GM10266 (cell line): ENCODE results near the gene KLRF2.
A peak's percentile ranks its signal among the peaks of the same experiment; 100 is the strongest.

Source experiments
- DNase-seq: peaks from one replicate; pipeline ENCODE4 v3.0.0; 2012; ENCODE audit errors: extremely low spot score
- TF ChIP-seq, protein P1 (sequence below): IDR thresholded peaks from 2 replicates; pipeline ENCODE4 v1.5.1; 2012; ENCODE audit warnings: mild to moderate bottlenecking, low read depth; ENCODE audit not compliant: control insufficient read depth, insufficient read depth; ENCODE audit errors: missing control alignments

The KLRF2 gene

DNA sequence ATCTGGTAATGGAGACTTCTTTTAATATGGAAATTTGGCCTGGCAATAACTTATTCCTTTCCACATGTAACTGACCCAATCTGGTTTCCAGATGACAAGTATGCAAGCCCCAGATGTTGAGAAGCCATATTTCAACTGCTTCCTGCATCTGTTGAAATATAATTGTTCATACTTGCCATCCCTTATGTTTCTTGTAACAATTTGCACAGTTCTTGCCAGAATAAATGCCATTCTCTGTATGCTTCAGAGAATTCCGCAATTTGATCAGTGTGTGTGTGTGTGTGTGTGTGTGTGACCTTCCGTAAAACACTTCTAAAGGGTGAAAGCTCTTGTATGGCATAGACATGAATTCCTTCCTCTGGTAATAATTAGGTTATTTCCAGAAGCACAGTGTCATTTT, 52.7 kb downstream of the KLRF2 start:
- TF ChIP-seq, protein P1, sequence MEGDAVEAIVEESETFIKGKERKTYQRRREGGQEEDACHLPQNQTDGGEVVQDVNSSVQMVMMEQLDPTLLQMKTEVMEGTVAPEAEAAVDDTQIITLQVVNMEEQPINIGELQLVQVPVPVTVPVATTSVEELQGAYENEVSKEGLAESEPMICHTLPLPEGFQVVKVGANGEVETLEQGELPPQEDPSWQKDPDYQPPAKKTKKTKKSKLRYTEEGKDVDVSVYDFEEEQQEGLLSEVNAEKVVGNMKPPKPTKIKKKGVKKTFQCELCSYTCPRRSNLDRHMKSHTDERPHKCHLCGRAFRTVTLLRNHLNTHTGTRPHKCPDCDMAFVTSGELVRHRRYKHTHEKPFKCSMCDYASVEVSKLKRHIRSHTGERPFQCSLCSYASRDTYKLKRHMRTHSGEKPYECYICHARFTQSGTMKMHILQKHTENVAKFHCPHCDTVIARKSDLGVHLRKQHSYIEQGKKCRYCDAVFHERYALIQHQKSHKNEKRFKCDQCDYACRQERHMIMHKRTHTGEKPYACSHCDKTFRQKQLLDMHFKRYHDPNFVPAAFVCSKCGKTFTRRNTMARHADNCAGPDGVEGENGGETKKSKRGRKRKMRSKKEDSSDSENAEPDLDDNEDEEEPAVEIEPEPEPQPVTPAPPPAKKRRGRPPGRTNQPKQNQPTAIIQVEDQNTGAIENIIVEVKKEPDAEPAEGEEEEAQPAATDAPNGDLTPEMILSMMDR = no peak

DNA sequence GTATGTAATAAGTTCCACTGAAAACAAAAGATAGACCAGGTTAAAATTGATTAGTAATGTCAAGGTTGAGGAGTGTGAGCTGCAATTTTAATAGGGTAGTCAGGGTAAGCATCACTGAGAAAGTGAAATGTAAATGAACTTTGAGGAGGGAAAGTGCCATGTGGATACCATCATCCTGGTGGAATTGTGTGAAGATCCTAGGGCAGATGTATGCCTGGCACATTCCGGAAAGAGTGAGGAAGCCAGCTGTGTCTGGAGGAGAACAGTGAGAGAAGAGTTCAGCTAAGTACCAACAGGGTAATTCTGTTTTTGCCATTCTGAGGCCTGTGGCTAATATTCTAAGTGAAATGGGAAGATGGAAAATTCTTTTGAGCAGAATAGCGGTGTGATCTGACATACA, 53.7 kb downstream of the KLRF2 start:
- no peak for DNase-seq
- TF ChIP-seq, protein P1 = no peak

More for the DNA sequence above, 52.7 kb downstream of the KLRF2 start:
- no peak for DNase-seq

DNA sequence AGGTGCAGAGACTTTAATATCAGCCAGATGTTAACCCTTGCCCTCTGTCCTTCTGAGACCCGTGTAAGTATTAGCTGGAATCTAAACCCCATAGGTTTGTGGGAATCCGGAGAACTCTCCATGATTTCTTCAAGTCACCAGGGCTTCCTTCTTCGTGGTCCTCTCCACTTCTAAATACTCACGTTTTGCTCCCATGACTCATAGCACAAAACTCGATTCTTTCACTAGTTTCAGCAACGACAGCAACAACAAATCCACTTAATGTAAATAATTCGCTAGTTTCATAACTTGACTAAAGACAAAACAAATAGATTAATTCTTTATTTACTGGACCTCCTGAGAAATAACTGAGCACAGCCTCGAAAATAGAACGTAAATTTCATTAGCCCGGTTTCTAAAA, 55.3 kb downstream of the KLRF2 start:
- TF ChIP-seq, protein P1 = no peak
- no peak for DNase-seq

DNA sequence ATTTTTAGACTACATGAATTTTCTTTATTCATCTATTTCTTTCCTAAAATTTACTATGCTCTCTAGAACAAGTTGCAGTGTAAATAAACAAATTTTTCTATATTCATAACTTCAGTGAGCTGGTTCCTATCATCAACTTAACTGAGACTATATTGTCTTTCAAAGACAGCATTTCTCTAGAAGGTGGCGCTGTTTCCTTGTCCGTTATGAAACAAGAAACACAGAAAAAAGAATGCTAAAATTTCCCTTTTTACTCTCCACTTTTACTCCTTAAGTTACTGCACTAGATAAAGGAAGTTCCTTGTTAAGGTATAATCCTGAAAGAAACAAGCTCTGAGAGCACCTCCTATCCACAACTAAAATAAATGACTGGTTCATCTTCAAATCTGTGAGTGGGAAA, 59.1 kb downstream of the KLRF2 start:
- DNase-seq = no peak

DNA sequence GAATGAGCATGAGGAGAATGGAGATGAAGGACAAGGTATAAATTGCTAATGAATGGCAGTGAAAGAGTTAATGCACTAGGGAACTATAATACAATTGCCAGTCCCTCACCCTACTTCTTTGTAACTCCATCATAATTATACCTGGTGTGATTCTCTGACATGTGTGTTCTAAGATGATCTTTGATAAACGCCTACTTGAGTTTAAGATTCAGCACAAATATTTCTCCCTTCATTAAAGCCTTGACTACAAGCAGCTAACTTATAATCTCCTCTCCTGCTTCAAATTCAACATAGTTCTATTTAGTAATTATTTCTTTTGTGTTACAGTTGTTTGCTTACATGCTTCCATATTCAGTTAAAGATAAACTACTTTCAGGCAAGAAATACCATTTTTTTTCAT, 60.5 kb downstream of the KLRF2 start:
- TF ChIP-seq, protein P1 = no peak

More for the DNA sequence above, 59.1 kb downstream of the KLRF2 start:
- TF ChIP-seq, protein P1 = peak; percentile 53

DNA sequence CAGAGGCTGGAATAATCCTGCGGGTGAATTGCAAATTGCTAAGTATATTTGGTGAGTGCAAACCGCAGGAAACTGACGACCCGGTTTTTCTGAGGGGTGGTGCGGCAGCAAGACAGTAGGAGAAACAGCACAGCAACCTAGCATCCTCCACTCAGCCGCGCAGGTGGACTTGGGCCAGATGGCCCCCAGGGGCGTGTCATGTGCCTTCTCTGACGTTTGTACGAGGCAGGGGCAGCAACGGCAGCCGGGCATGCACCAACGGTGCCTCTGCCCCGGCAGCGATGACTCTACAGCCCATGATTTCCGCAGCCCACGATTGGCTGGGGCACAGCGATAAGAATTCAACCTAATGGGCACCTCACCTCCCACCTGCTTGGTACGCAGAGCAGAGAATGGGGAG, 62.0 kb downstream of the KLRF2 start:
- DNase-seq = no peak
- TF ChIP-seq, protein P1 = no peak

More for the DNA sequence above, 60.5 kb downstream of the KLRF2 start:
- no peak for DNase-seq

DNA sequence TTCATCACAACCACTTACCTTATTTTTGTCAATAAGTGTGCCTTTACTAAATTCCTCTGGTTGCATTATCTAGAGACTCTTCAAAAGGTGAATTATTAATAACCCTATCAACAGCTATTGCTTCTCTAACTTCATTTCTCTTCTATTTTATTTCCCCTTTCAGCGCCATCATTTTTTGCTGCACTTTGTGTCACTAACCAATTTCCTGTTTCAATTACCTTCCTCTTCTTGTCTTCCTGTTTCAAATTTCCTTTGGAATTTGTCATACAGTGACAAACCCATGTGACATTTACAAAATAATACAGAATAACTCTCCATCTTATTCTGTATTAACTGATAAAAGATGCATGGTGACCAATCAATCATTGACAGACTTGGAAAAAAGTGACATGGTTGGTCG, 63.1 kb downstream of the KLRF2 start:
- no peak for DNase-seq
- TF ChIP-seq, protein P1 = no peak
